Natural killer cell (primary cell): ENCODE results near the gene ZNF497. TPM values are rescaled to one million over a fixed set of nuclear protein-coding genes. Genes with fewer than 3 reads are reported as not detected.

Source experiments
- ATAC-seq, 3 donors: fragments of 150-1000 bp in 2 of 3; fragments of 200-7000 bp in 1 of 3; cut with Tn5 transposase; 1 replicate in 1 of 3; 2 replicates in 2 of 3; pipeline ENCODE4 v1.10.0; 2021; ENCODE audit warnings: mild to moderate bottlenecking in 2 of 3, moderate library complexity in 2 of 3
- DNase-seq, 2 donors: peaks; one replicate each; pipeline versions ENCODE4 v3.0.0 to v3.0.0-alpha.2; 2013 to 2021; ENCODE audit warnings: mixed read lengths in 1 of 2
- H3K27ac ChIP-seq: one replicate; pipeline ENCODE4 v1.5.1; 2013; ENCODE audit warnings: mild to moderate bottlenecking, low read length
- H3K27me3 ChIP-seq: one replicate; pipeline ENCODE4 v1.6.1; 2013; ENCODE audit warnings: low read length; ENCODE audit not compliant: control insufficient read depth, insufficient read depth
- H3K36me3 ChIP-seq: one replicate; pipeline ENCODE4 v1.6.1; 2013; ENCODE audit warnings: low read length; ENCODE audit not compliant: control insufficient read depth, insufficient read depth
- H3K4me1 ChIP-seq: one replicate; pipeline ENCODE4 v1.6.1; 2013; ENCODE audit warnings: low read length; ENCODE audit not compliant: control insufficient read depth, insufficient read depth
- H3K4me3 ChIP-seq: one replicate; pipeline ENCODE4 v1.5.1; 2013; ENCODE audit warnings: low read length
- H3K9me3 ChIP-seq: one replicate; pipeline ENCODE4 v1.6.1; 2013; ENCODE audit warnings: low read length; ENCODE audit not compliant: control insufficient read depth, insufficient read depth
- H3K27ac Mint-ChIP-seq, 2 donors: one replicate each; pipeline ENCODE4 v1.8.0; 2022; ENCODE audit warnings: mild to moderate bottlenecking in 2 of 2, mixed read lengths in 2 of 2, moderate library complexity in 1 of 2
- H3K27me3 Mint-ChIP-seq, 2 donors: one replicate each; pipeline ENCODE4 v1.8.0; 2022; ENCODE audit warnings: low read depth in 2 of 2, mixed read lengths in 2 of 2
- H3K36me3 Mint-ChIP-seq: one replicate; pipeline ENCODE4 v1.8.0; 2022; ENCODE audit warnings: mixed read lengths
- H3K4me1 Mint-ChIP-seq, 2 donors: one replicate each; pipeline ENCODE4 v1.8.0; 2022; ENCODE audit warnings: mixed read lengths in 2 of 2
- H3K4me3 Mint-ChIP-seq: one replicate; pipeline ENCODE4 v1.8.0; 2022; ENCODE audit warnings: mild to moderate bottlenecking, moderate library complexity, mixed read lengths
- H3K9me3 Mint-ChIP-seq, 2 donors: one replicate each; pipeline ENCODE4 v1.8.0; 2022; ENCODE audit warnings: mixed read lengths in 2 of 2
- WGBS: methylation state at CpG from one replicate; pipeline ENCODE4 v1.1.7; 2013; ENCODE audit warnings: missing lambda C conversion rate; ENCODE audit not compliant: insufficient coverage; 5-methylcytosine and 5-hydroxymethylcytosine counted together
- intact Hi-C: fragments of 100-400 bp; cut with micrococcal nuclease; formaldehyde crosslinking; loops from one replicate; pipeline ENCODE4 v1.14.2; 2022
- total RNA-seq, 4 donors: library from RNA; stranded (reverse); fragments of 120-200 nt in 1 of 4; gene quantifications; one replicate each; pipeline versions ENCODE4 v1.2.3 to v1.2.4, GENCODE V29; 2013 to 2022
- TF ChIP-seq, protein P1 (sequence below): fragments of 200-600 bp; IDR thresholded peaks from one replicate; pipeline ENCODE4 v1.8.0; 2022; ENCODE audit warnings: antibody characterized with exemption

ZNF497 gene
- total RNA-seq, 3 donors from 2014 or later (not counting 1 experiment from before 2014, with no cell fraction given): 0.40 to 0.61 (median 0.60) TPM

DNA sequence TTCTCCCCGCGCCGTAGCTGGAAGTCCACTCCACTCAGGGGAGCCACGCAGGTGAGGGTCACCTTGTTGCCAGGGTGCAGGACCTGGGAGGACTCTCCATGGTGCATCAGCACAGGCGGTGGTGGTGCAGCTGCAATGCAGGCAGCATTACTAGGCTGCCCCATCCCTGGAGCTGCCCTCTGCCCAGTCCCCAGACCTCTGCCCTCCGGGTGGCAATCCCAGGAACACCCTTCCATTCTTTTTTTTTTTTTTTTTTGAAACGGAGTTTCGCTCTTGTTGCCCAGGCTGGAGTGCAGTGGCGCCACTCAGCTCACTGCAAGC is 11.0 kb downstream of the ZNF497 start:
- no peak overlapping the region for H3K27ac ChIP-seq
- intact Hi-C loops: no loop called here
- H3K27me3 ChIP-seq: no peaks in the 10 kb centered on the region
- Mint-ChIP-seq H3K4me1 (peaks cover 6 to 15% of the 10 kb centered on the region in 2 donors), H3K36me3 (no peaks in the 10 kb centered on the region), H3K4me3 (no peak overlapping the region), H3K27me3 (peaks cover 0 to 18% of the 10 kb centered on the region in 2 donors), H3K9me3 (no peaks in the 10 kb centered on the region), H3K27ac (no peak overlapping the region)
- peaks cover 29% of the 10 kb centered on the region for H3K4me1 ChIP-seq
- WGBS: 97% methylated on average over 8 of the region's 9 CpGs
- no peaks in the 10 kb centered on the region for H3K36me3 ChIP-seq
- H3K4me3 ChIP-seq: no peak overlapping the region
- DNase-seq (no peak), ATAC-seq (no peak)
- TF ChIP-seq, protein P1, sequence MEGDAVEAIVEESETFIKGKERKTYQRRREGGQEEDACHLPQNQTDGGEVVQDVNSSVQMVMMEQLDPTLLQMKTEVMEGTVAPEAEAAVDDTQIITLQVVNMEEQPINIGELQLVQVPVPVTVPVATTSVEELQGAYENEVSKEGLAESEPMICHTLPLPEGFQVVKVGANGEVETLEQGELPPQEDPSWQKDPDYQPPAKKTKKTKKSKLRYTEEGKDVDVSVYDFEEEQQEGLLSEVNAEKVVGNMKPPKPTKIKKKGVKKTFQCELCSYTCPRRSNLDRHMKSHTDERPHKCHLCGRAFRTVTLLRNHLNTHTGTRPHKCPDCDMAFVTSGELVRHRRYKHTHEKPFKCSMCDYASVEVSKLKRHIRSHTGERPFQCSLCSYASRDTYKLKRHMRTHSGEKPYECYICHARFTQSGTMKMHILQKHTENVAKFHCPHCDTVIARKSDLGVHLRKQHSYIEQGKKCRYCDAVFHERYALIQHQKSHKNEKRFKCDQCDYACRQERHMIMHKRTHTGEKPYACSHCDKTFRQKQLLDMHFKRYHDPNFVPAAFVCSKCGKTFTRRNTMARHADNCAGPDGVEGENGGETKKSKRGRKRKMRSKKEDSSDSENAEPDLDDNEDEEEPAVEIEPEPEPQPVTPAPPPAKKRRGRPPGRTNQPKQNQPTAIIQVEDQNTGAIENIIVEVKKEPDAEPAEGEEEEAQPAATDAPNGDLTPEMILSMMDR: no peak
- H3K9me3 ChIP-seq: no peaks in the 10 kb centered on the region

DNA sequence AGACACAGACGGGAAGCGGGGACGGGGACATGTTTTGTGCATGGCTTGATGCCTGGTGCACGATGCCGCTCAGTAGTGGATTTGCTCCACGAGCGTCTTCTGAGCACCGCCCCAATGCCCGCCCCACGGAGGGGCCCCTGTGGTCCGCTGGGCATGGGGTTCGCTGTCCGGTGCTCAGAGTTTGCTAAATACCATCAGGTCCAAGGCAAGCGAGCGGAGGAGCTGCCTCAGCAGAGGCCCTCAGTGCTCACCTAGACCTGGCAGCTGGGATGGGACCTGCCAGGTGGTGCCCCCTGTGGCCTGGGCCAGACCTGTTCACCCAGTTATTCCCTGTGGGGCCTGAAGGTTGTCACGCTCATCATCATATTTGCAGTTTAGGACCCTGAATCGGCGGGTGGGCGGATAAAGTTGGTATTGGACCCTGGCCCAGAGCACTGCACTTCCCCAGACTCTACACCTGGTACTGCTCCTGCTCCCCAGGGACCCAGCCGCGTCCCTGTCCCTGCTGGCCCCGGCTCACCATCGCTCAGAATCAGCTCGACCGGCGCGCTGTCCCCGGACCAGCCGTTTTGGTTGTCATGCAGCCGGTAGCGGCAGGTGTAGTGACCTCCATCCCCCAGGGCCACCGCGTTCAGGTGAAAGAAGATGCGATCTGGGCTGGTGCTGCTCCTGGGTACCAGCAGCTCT is 11.5 kb downstream of the ZNF497 start:
- Mint-ChIP-seq H3K9me3 (no peaks in the 10 kb centered on the region), H3K36me3 (no peaks in the 10 kb centered on the region), H3K4me3 (no peak overlapping the region), H3K4me1 (peaks cover 6 to 15% of the 10 kb centered on the region in 2 donors), H3K27me3 (peaks cover 0 to 20% of the 10 kb centered on the region in 2 donors), H3K27ac (no peak overlapping the region)
- TF ChIP-seq, protein P1: no peak
- H3K4me1 ChIP-seq: peaks cover 28% of the 10 kb centered on the region
- no peaks in the 10 kb centered on the region for H3K9me3 ChIP-seq
- no peaks in the 10 kb centered on the region for H3K27me3 ChIP-seq
- intact Hi-C loops: no loop called here
- WGBS: 90% methylated on average over 34 of the region's 34 CpGs
- DNase-seq (no peak), ATAC-seq (no peak)
- no peaks in the 10 kb centered on the region for H3K36me3 ChIP-seq
- no peak overlapping the region for H3K27ac ChIP-seq
- no peak overlapping the region for H3K4me3 ChIP-seq

DNA sequence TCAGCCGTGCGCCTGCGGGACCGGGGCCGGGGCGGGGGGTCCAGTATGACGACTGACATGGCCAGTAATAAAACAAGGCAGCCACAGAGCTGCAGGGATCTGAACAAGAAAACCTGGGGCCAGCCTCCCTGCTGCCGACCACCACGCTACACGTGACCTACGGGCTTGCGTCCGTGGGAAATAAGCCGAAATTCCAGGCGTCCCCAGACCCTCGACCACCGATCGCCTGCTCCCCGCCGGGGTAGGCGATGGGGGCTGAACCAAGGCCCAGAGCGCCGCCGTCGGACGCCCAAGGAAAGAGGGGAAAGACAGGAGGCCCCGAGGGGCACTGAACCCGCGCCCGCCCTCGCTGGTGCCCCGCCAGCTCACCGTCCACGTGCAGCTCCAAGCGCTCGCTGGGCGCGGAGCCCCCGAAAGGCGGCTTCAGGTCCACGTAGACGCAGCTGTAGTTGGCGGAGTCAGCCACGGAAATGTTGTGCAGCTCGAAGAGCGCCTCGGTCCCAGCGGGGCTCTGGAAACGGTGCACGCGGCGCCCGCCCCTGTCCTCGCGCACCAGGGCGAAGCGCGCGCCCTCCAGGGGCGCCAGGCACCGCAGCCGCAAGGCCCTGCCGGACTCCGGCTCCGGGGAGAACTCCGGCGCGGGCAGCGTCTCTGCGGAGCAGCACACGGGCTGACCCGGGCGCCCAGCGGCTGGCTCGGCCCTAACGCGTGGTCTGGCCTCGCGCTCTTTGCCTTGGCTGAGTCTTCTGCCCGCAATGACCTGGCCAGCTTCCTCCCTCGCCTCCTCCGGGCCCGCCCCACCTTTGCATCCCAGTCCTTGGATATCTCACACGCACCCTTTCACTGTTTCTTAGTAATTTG is 12.3 kb downstream of the ZNF497 start:
- ATAC-seq (no peak), DNase-seq (no peak)
- Mint-ChIP-seq H3K4me3 (no peak overlapping the region), H3K4me1 (peaks cover 6 to 15% of the 10 kb centered on the region in 2 donors), H3K27me3 (peaks cover 0 to 27% of the 10 kb centered on the region in 2 donors), H3K36me3 (no peaks in the 10 kb centered on the region), H3K27ac (no peak overlapping the region), H3K9me3 (no peaks in the 10 kb centered on the region)
- Histone ChIP-seq H3K36me3 (no peaks in the 10 kb centered on the region), H3K27me3 (no peaks in the 10 kb centered on the region), H3K4me1 (peaks cover 23% of the 10 kb centered on the region), H3K9me3 (no peaks in the 10 kb centered on the region), H3K27ac (no peak overlapping the region), H3K4me3 (no peak overlapping the region)
- WGBS: 76% methylated on average over 84 of the region's 84 CpGs
- TF ChIP-seq, protein P1: no peak
- intact Hi-C loops: no loop called here
